Stimulated activated CD8-positive, alpha-beta memory T cell treated with anti-CD3 and anti-CD28 coated beads, Interleukin-7, amount 100 ng/mL, for 4 hours (primary cell): Measurements from ENCODE around the gene TMIGD1.
"Not testable (repeated sequence)": the region's sequence is repeated elsewhere in the genome, so short reads cannot be mapped to it uniquely, and the experiment has no call there.

Experiments used
- DNase-seq, 2 donors: peaks; one replicate each; pipeline ENCODE4 v3.0.0-alpha.2; 2020; ENCODE audit warnings: low read depth in 2 of 2

The TMIGD1 gene

GRCh38 chr17:30358055-30358760 lies 24.4 kb upstream of the TMIGD1 start:
- DNase-seq: no peak

- no peak for DNase-seq
These were observed 23.6 kb upstream of the TMIGD1 start for GRCh38 chr17:30357476-30357875.

- no peak for DNase-seq
These were observed 20.8 kb upstream of the TMIGD1 start for GRCh38 chr17:30354701-30355100.

- no peak for DNase-seq
These were observed 18.5 kb upstream of the TMIGD1 start for GRCh38 chr17:30352240-30352814.

GRCh38 chr17:30351735-30352134 lies 17.9 kb upstream of the TMIGD1 start:
- DNase-seq: no peak

GRCh38 chr17:30351263-30351662 lies 17.4 kb upstream of the TMIGD1 start:
- DNase-seq: not testable (repeated sequence)

- DNase-seq: no peak
These were observed 15.4 kb upstream of the TMIGD1 start for GRCh38 chr17:30349252-30349651.

GRCh38 chr17:30347488-30347887 lies 13.6 kb upstream of the TMIGD1 start:
- DNase-seq: no peak

GRCh38 chr17:30346221-30346795 lies 12.5 kb upstream of the TMIGD1 start:
- DNase-seq: no peak

- DNase-seq: no peak
These were observed 11.7 kb upstream of the TMIGD1 start for GRCh38 chr17:30345527-30346075.

GRCh38 chr17:30345089-30345433 lies 11.2 kb upstream of the TMIGD1 start:
- no peak for DNase-seq

GRCh38 chr17:30344283-30345088 lies 10.6 kb upstream of the TMIGD1 start:
- DNase-seq: no peak

GRCh38 chr17:30343796-30344195 lies 9.9 kb upstream of the TMIGD1 start:
- no peak for DNase-seq

GRCh38 chr17:30343244-30343643 lies 9.4 kb upstream of the TMIGD1 start:
- DNase-seq: not testable (repeated sequence)

- no peak for DNase-seq
These were observed 7.9 kb upstream of the TMIGD1 start for GRCh38 chr17:30341703-30342249.

GRCh38 chr17:30340801-30341356 lies 7.0 kb upstream of the TMIGD1 start:
- DNase-seq: no peak

- DNase-seq: no peak
These were observed 5.2 kb upstream of the TMIGD1 start for GRCh38 chr17:30339086-30339485.

- DNase-seq: no peak
These were observed 3.6 kb upstream of the TMIGD1 start for GRCh38 chr17:30337393-30337999.

GRCh38 chr17:30336369-30337171 lies 2.7 kb upstream of the TMIGD1 start:
- DNase-seq: peak in 1 of 2 donors; percentile 31

- DNase-seq: no peak
These were observed 564 bp upstream of the TMIGD1 start for GRCh38 chr17:30334421-30334820.
